Glomerular visceral epithelial cell (primary cell): ENCODE data around the gene SS18L1.

Experiments used
- DNase-seq: peaks from one replicate; pipeline ENCODE4 v3.0.0-alpha.2; 2016; ENCODE audit errors: extremely low spot score

The SS18L1 gene

DNA sequence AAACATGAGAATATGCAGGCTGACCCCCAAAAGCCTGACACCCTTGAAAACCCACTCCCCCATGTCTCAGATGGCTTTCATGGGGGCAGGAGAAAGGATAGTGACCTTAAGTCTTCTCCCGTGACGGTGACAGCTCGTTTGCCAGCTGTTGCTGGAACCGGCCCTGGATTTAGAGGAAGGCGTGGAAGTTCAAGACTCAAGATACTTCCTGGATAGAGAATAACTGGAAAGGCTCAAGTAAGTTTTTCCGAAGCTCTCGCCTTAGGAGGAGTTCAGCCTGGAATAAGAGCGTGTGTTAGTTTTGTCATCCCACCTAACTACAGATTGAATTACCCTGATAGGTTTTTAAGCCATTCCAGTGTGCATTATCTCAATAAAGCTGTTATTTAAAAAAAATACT, 27.7 kb downstream of the SS18L1 start:
- no peak for DNase-seq

DNA sequence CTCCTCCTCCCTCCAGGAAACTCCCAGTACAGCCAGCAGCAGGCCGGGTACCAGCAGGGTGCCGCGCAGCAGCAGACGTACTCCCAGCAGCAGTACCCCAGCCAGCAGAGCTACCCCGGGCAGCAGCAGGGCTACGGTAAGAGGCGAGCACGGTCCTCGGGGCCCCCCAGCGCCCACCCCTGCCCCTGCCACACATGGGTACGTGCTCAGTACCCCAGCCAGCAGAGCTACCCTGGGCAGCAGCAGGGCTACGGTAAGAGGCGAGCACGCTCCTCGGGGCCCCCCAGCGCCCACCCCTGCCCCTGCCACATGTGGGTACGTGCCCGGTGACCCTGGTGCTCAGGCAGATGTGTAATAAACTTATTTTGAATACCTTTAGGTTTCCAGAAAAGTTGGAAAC, 29.1 kb downstream of the SS18L1 start:
- DNase-seq = no peak

DNA sequence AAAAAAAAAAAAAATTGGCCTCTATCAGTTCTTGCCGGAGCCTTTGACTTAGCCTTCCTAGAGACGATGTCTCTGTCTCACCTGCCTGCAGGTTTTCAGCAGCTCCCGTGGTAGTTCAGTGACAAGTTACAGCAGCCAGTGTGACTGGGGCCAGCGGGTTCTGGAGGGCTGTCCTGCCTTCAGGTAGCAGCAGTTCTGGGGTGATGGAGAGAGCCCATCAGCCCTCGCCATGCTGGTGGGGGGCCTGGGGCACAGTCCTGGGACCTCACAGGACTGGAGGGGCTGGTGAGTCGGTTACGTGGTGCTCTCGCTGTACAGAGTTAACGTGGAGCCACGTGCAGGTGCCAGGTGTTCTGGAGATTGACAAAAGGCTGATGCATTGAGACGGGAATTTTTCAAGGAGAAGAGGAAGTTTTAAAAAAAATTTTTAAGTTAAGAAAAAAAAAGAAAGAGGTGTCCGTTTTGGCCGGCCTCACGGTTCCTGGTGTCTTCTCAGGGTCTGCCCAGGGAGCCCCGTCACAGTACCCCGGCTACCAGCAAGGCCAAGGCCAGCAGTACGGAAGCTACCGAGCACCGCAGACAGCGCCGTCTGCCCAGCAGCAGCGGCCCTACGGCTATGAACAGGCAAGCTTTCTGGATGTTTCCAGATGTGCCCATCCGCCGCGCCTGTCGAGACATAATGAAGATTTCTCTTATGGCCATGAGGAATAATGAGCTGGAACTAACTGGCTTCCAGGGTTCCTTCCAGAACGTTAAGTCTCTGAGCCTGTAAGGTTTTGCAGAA, 30.6 kb downstream of the SS18L1 start:
- no peak for DNase-seq

DNA sequence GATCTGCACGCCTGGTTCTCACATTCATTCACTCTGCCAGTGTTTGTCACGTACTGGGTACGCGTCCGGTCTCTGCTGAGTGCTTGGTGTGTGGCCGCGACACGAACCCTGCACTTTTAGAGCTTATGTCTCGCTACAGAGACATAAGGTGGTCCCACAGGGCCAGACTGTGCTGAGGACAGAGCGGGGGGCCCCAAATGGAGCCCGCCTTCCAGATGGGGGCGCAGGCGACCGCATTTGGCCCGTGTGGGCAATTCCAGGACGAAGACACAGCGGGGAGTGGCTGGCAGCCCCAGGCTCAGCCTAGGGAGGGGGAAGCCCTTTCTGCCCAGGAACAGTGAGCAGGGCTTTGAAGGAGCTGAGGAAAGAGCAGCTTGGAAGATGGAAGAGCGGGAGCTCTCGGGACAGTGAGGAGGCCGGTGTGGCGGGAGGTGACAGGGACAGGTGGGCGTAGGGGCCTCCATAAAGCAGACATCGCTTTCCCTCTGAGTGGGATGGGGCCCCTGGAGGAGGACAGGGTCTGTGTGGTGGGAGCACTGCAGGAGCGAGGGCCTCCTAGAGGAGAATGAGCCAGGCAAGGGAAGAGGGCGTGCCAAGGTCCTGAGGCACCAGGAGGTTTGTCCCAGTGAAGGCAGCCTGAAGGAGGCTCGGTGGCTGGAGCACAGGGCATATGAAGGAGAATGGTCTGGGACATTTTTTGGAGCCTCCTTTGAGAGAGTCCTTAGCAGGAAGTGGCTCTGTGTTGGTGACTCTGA, 31.5 kb downstream of the SS18L1 start:
- no peak for DNase-seq

DNA sequence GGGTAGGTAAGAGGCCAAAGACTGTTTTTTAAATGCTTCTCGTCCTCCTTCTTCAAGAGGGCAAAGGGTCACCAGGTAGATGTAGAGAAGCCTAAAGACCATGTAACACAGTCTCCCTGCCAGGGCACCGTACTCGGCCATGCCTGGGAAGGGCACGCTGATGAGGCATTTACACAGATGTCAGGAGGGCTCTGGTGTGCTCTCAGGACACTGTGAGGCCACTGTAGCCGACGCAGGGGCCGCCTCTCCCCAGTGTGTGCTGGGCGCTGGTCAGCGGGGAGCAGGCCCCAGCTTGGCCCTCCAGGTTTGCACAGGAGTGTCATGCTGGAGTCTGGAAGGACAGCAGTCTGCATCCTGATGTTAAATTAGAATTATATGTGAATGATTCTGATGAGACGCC, 32.1 kb downstream of the SS18L1 start:
- DNase-seq = no peak

DNA sequence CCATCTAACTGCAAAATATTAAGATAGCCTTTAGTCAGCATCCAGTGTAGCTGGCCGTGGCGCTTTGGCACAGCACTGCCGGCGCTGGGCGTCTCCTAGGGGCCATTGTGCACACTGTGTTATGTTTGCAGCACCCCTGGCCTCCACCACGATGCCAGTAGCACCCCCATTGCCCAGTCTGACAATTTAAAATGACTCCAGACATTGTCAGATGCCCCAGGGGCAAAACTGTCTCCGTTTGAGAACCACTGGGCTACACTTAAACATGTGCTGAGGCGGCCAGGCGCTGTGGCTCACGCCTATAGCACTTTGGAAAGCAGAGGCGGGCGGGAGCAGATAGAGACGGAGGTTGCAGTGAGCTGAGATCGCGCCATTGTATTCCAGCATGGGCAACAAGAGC, 33.3 kb downstream of the SS18L1 start:
- no peak for DNase-seq

DNA sequence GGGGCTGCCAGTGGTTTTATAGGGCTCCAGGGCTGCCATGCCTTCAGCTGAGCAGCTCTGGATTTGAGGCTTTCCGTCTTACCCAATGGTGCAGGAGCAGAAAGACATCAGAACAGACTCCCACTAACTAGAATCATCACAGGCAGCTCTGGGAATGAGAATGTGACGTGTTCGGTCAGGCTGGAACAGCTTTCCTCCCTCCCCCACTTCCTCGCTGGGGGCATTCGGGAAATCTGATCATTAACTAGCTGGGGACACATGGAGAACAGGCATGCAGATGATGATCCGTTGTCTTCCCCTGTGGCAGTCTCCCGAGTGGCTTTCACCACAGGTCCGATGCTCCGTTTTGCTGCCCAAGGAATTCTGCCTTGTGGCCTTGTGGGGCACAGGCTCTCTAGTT, 33.7 kb downstream of the SS18L1 start:
- DNase-seq = no peak

DNA sequence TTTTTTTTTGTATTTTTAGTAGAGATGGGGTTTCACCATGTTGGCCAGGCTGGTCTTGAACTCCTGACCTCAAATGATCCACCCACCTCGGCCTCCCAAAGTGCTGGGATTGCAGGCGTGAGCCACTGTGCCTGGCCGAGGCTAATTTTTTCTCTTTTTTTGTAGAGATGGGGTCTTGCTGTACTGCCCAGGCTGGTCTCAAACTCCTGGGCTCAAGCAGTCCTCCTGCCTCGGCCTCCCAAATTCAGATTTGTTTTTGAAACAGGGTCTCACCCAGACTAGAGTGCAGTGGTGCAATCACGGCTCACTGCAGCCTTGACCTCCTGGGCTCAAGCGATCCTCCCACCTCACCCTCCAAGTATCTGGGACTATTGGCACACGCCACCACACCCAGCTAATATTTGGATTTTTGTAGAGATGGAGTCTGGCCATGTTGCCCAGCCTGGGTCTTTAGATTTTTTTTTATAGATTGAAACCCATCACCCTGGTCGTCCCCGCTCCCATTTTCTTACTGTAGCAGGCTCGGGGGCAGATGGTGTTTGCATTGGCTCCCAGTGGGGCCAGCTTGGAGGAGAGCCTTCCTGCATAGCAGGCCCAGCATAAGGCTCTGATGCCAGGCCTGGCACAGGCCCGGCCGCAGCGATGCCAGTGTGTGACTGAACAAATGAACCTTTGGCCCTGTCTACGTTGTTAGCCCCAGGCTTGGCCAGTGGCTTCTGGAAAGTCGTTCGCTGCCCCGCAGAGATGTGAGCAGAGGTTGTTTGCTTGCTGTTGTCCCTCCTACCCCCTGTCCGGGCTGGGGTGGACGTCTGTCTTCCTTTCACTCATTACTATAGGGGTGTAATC, 35.0 kb downstream of the SS18L1 start:
- no peak for DNase-seq

DNA sequence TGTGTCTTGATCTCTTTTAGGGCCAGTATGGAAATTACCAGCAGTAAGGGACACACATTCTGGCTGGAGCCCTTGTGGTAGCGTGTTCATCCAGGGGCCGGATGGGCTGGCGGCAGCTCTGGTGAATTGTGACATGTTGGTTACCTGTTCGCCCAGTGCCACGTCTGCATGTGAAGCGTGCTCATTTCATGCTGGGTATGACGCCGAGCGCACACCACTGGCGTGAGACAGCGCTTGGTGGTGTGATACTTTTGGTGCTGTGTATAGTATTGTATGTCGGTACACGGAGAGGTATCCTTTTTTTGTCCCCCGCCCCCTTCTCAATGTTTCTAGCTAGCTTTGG, 35.6 kb downstream of the SS18L1 start:
- no peak for DNase-seq

DNA sequence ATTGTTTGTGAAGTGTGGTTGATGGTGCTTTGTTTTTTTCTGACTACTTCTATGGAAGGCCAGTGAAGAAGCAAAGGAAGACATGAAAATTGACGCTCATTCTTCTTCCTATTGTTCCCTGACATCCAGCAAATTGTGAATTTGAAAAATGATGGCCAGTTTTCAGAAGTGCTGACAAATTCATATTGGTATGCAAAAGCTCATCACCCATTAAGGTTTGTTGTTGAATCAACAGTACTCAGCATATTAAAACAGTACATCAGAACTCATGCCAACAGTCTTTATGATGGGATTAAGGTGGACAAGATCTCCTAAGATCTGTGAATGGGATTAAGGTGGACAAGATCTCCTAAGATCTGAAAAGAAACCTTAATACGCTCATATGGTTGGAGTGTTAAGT, 38.2 kb downstream of the SS18L1 start:
- no peak for DNase-seq

DNA sequence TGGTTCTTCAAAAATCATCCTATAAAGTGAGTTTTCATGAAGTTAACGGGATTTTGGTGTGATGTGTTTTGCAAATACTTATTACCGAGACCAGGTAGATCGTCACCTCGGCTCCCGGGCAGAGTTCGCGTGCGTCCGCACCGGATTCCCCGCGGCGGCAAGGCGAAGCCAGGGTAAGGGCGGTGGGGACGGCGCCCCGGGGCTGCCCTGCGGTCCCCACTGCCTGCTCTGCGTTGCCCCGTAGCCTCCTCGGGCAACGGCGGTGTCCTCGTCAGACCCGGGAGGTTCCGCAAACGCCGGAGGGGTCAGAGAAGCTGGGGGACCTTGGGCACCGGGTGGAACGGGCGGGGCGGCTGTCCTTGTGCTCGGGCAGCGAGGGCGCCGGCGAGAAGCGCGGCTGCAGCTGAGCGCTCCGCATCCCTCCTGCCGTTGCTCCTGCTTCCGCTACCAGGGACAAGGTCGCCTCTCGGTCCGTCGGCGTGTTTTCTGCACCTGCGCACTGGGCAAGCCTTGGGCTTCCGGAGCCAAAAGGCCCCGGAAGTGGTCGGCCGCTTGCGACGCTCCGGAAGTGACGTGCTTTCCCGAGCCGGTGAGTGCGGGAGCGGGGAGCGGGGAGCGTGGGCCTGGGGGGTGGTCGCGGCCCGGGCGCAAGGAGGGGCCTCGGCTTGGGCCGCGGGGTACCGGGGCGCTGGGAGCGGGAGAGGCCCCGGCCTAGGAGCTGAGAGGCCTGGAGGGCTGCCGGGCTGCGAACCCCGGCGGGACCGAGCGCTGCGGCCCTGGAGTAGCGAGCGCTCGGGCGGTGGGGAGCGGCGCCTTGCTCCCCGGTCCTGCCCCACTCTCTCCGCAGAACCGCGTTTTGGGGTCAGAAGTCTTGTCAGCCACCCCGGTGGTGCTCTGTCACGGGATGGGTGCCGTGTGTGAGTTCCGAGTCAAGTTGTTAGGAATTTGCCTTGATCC, 39.2 kb downstream of the SS18L1 start, which contains the start of gene MTG2:
TSS of gene MTG2 (plus strand) at position 560 of the 957 bp plus-strand sequence. CDS start 10,393 bp downstream, outside the sequence.
- peak; percentile 97 for DNase-seq

DNA sequence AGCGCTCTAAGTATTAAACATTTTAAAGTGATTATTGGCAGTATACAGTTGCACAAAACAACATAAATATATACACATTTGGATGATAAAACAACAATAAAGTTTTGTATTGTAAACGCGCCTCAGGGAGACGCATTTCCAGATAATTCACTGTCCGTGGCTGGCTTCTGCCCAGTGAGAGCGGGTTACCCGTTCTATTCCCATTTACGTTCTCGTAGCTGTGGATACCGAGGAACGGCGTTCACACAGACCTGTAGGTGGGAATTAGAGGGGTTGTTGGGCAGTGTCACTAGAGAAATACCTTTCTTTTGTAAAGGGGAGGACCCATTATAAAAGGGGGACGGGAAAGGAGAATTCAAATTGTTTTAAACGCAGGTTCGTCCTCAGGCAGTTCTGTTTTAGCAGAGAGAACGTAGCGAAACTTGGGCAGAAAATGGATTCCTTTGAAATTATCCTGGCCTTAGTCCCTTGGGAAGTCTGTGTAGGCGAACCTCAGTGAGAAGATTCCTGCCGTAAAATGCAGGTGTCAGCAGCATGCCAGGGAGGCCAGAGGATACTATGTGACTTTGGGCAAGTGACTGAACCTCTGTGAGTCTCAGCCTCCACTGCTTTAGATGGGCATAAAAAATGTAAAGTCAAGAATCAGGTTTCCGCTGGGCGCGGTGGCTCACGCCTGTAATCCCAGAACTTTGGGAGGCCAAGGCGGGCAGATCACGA, 40.0 kb downstream of the SS18L1 start:
- no peak for DNase-seq

DNA sequence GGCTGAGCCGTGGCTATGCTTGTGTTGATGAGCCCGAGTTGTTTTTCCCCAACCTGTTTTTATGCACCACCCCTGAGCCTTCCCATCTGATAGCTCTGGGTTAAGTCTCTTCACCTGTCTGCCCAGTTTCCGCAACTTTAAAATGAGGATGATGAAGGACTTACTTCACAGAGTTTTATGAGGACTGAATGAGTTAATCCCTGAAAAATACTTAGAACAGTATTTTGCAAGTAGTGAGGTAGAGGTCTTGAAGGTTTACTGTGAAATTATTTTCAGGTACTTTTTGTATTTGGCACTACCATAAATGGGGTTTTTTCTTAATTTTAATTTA, 42.5 kb downstream of the SS18L1 start:
- DNase-seq = no peak

DNA sequence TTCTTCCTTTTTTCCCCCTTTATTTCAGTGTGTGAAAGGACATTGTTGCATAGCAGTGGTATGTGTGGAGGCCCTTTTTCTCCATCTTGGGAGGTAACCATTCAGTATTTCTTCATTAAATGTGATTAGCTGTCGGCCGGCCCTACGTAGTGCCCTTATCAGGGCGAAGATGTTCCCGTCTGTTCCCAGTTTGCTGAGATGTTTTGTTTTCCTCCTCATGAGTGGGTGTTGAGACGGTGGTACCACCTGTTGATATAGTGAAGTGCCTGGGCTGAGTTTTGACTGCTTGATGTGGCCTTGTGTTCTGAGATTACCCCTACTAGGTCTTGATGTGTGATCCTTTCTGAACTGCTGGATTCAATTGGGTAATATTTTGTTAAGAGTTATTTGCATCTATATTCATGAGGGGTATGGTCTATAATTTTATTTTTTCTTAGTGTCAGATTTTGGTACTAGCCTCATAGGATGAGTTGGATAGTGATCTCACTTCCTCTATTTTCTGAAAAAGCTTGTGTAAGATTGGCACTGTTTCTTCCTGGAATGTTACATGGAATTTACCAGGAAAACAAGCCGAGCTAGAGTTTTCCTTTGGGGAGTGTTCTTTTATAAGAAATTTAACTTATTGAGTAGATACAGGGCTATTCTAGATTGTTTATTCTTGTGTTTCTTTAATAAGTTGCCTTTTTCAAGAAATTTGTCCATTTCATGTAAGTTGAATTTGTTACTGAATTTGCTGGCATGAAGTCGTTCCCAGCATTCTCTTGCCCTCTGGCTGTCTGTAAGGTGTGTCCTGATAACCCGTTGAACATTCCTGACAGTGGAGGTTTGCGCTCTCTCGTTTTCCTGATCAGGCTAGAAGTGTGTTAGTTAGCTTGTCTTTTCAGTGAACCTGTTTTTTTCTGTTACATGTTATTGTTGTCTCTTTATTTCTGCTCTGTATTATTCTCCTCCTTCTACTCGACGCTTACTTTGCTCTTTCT, 43.6 kb downstream of the SS18L1 start:
- no peak for DNase-seq

DNA sequence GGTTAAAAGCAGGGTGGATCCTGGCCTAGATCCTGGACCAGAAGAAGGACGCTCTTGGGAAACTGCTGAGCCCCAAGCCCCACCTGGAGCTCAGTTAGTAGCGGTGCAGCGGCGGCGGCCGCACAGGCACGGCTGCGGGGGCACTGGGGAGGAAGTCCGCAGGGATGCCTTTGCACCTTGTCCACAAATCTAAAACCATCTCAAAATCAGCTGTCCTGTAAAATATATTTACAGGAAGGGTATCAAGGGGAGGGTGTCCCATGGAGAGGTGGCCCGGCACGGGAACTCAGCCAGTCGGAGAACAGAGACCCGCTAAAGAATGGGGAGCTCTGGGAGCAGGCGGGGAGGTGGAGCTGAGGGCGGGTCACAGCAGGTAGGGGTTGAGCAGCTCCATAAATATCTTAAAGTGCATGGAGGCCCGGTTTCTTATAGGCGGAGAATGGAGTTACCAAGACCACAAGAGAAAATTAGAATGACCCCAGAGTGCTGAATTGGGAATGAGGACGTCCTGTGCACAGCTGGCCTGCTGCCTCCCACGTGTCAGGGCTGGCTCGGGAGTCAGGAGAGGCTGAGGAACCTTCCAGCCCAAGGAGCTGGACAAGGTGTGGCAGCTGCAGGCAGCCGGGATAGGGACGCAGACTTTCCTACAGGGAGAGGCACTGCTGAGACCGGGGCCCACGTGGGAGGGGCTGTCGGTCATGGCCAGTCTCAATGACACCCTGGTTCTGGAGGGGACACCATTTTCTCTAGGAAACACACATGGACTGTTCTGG, 47.3 kb downstream of the SS18L1 start:
- no peak for DNase-seq

DNA sequence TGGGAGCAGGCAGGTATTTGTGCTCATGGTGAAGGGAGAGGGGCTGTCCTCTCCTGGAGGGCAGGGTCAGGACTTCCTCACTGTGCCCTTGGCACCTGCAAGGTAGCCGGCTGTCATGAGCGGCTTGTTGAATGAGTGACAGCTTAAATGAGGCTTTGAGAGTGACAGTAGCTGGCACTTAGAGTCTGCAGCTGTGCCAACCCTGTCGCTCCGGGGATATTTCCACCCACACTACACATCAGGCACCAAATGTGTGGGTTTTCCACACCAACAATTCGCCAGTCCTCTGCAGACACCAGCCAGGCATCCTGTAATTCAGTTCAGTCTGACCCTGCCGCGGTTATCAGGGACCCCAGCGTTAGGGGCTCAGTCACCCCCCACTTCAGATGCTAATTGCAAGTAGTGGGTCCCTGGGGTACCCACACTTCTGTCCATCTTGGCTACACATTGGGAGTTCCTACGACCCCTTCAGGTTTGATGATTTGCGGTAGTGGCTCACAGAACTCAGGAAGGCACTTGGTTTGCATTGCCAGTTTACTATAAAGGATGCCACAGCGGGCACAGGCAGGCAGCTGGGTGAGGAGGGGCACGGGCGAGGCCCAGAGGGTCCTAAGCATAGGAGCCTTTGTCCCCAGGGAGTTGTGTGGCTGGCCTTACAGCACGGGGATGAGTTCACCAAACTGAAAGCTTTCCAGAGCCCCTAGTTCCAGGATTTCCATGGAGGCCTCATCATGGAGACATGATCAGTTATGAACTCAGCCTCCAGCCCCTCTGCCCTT, 48.4 kb downstream of the SS18L1 start:
- no peak for DNase-seq

DNA sequence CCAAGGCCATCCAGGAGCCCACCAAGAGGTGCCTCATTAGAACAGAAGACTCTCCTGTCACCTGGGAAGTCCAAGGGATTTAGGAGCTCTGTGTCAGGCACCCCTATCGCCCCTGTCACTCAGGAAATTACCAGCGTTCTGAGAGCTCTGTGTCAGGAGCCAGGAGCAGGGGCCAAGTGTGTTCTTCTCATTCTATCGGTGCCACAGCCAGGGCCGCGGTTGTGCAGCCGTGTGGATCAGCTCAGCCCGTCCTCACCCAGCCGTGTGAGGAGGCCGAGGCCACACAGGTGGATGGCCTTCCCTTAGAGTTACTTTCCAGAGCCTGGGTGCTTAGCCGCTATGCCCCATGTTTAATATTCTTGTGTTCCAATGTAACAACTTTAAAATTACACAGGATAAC, 49.1 kb downstream of the SS18L1 start:
- DNase-seq = no peak
